Ovary (tissue), 3 donors: Measurements from ENCODE around the gene TMPRSS3.

Experiments
- POLR2A ChIP-seq: fragments of 450-650 bp; IDR thresholded peaks from one replicate; pipeline ENCODE4 v1.6.1; 2017; ENCODE audit warnings: antibody characterized with exemption, mild to moderate bottlenecking, moderate library complexity
- TF ChIP-seq, protein P1 (sequence below), 3 donors: fragments of 450-650 bp in 2 of 3; fragments of 200-600 bp in 1 of 3; IDR thresholded peaks; one replicate each; pipeline versions ENCODE4 v1.5.1 to v1.8.0; 2016 to 2022; ENCODE audit warnings: antibody characterized with exemption in 3 of 3, mild to moderate bottlenecking in 1 of 3
- donor health status: DM: no; HTN: no; CAD: no.

DNA sequence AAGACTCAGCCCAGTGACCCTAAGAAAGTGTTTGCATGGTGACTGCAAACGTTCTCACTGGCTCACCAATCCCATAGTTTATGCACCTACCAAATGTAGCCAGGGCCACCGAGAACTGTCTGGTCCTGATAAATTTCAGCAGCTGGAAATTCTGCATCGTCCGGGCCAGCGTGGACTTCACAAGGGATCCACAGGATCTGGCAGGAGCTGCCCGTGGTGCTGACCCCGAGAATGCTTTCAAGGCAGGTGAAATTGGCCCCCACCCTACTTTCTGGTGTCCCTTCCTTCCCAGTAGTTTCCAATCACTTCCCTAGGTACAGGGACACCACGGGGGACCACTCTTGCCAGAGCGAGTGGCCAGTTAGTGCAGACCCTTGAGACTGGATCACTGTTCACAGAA lies 34.0 kb upstream of the TMPRSS3 start:
- TF ChIP-seq POLR2A = no peak
- TF ChIP-seq, protein P1, sequence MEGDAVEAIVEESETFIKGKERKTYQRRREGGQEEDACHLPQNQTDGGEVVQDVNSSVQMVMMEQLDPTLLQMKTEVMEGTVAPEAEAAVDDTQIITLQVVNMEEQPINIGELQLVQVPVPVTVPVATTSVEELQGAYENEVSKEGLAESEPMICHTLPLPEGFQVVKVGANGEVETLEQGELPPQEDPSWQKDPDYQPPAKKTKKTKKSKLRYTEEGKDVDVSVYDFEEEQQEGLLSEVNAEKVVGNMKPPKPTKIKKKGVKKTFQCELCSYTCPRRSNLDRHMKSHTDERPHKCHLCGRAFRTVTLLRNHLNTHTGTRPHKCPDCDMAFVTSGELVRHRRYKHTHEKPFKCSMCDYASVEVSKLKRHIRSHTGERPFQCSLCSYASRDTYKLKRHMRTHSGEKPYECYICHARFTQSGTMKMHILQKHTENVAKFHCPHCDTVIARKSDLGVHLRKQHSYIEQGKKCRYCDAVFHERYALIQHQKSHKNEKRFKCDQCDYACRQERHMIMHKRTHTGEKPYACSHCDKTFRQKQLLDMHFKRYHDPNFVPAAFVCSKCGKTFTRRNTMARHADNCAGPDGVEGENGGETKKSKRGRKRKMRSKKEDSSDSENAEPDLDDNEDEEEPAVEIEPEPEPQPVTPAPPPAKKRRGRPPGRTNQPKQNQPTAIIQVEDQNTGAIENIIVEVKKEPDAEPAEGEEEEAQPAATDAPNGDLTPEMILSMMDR (IDR thresholded peaks at IDR 0.05) = no peak
